ENCODE measurements around the gene ZNF570. TPM values are rescaled to one million over a fixed set of nuclear protein-coding genes. Genes with fewer than 3 reads are reported as not detected.

Gene ZNF570
- total RNA-seq, 2 donors from 2014 or later = 3.6 to 9.2 TPM

GRCh38 chr19:37513397-37513796 lies 44.2 kb downstream of the ZNF570 start:
- Mint-ChIP-seq H3K27ac (no peak overlapping the region), H3K9me3 (peaks cover 22 to 34% of the 10 kb centered on the region in 2 donors), H3K36me3 (peaks cover 57 to 79% of the 10 kb centered on the region in 2 donors)

GRCh38 chr19:37519890-37520289 lies 50.7 kb downstream of the ZNF570 start:
- peaks cover 56 to 81% of the 10 kb centered on the region in 2 donors for H3K36me3 Mint-ChIP-seq
- peaks cover 27 to 31% of the 10 kb centered on the region in 2 donors for H3K9me3 Mint-ChIP-seq
- H3K27ac Mint-ChIP-seq = no peak overlapping the region
- DNase-seq (ENCODE audit: low spot score in 2 of 2) = no peak
- ATAC-seq = peak; percentile 49 to 96

More at GRCh38 chr19:37513397-37513796, 44.2 kb downstream of the ZNF570 start:
- ATAC-seq (peak in 1 of 2 donors; percentile 30), DNase-seq (ENCODE audit: low spot score in 2 of 2) (no peak)

GRCh38 chr19:37537391-37537947 lies 68.3 kb downstream of the ZNF570 start:
- Mint-ChIP-seq H3K27ac (no peak overlapping the region), H3K36me3 (peaks cover 57 to 59% of the 10 kb centered on the region in 2 donors), H3K9me3 (peaks cover 40 to 42% of the 10 kb centered on the region in 2 donors)
- ATAC-seq (no peak), DNase-seq (ENCODE audit: low spot score in 2 of 2) (no peak)

Other genes starting within 250 kb of the ZNF570 start
- gene ZNF527, start 98.3 kb upstream of the ZNF570 start, total RNA-seq = 1 to 10 TPM; 4.6 to 5.1 TPM
- gene ZNF569, start 1.9 kb upstream of the ZNF570 start, total RNA-seq = 1 to 10 TPM; 6.3 to 6.7 TPM
- gene ZNF793, start 37.6 kb downstream of the ZNF570 start, total RNA-seq = 1 to 10 TPM; 4.5 to 4.7 TPM
- gene ZNF571, start 125.4 kb downstream of the ZNF570 start, total RNA-seq = 1 to 10 TPM; 2.4 to 5.0 TPM
- 1 to 10 TPM; 1.0 to 3.0 TPM for gene ZNF540, start 125.5 kb downstream of the ZNF570 start, total RNA-seq
- 10 to 100 TPM; 11.6 to 12.4 TPM for gene ZFP30, start 186.1 kb downstream of the ZNF570 start, total RNA-seq

Measured in activated naive CD4-positive, alpha-beta T cell treated with anti-CD3 and anti-CD28 coated beads, Interleukin-2, amount 50 U/mL, for 72 hours (primary cell).